ENCODE results near the gene ANKRD11. TPM values are rescaled to one million over a fixed set of nuclear protein-coding genes. Genes with fewer than 3 reads are reported as not detected.

The ANKRD11 gene
- polyA plus RNA-seq, 1 donor (not counting 4 experiments of a cell fraction or from before 2014, with no cell fraction given), result 30.1 TPM

DNA sequence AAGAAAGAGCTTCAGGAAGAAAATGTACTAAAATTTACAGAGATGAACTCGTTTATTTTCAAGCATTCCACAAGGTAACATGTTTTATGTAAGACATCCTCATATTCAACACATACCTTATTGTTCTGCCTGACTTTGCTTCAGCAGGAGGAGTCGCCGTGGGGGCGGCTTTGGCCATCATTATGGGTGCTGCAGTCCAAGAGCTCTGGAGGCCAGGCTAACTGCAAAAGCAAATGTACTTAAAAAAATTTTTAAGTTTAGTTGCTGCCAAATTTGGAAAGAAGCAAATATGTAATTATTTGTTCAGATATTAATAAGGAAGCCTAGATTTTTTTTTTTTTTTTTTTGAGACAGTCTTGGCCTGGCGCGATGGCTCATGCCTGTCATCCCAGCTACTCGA, 13.7 kb upstream of the ANKRD11 start:
- dilution Hi-C loops (cut with MboI; ENCODE audit: extremely low pct_ligation_motif_present, low sequenced_read_pairs), result no loop called here
- no peak for DNase-seq (ENCODE audit: low read depth, low spot score)
- H2AFZ ChIP-seq (ENCODE audit: control insufficient read depth, low read length), result no peak overlapping the region
- no peak overlapping the region for H3K9ac ChIP-seq (ENCODE audit: control insufficient read depth, extremely low read depth, insufficient read depth, low read length)
- H3K79me2 ChIP-seq (ENCODE audit: control insufficient read depth, insufficient read depth, low read length), result peaks cover 21% of the 10 kb centered on the region
- H3K27me3 ChIP-seq (ENCODE audit: control insufficient read depth, extremely low read depth, insufficient read depth, low read length), result no peaks in the 10 kb centered on the region
- no peak for TF ChIP-seq CTCF (optimal IDR thresholded peaks at IDR 0.05 in 1 of 3, IDR thresholded peaks at IDR 0.05 in 1 of 3, conservative IDR thresholded peaks at IDR 0.05 in 1 of 3; ENCODE audit: extremely low read depth in 1 of 3, insufficient read depth in 2 of 3, low read length in 3 of 3)
- no peak for TF ChIP-seq EZH2 (IDR thresholded peaks at IDR 0.05; ENCODE audit: low read length)
- no peaks in the 10 kb centered on the region for H4K20me1 ChIP-seq (ENCODE audit: control insufficient read depth, extremely low read depth, insufficient read depth, low read length)
- H3K27ac ChIP-seq (ENCODE audit: control insufficient read depth, insufficient read depth, low read length), result no peak overlapping the region
- no peak overlapping the region for H3K4me2 ChIP-seq (ENCODE audit: control insufficient read depth, extremely low read depth, insufficient read depth, low read depth, low read length)
- H3K9me1 ChIP-seq (ENCODE audit: control insufficient read depth, extremely low read depth, insufficient read depth, low read length), result no peaks in the 10 kb centered on the region
- peaks cover 0 to 4% of the 10 kb centered on the region in 2 experiments for H3K36me3 ChIP-seq (ENCODE audit: control insufficient read depth in 2 of 2, extremely low read depth in 1 of 2, insufficient read depth in 2 of 2, low read length in 2 of 2)
- H3K4me3 ChIP-seq (ENCODE audit: control insufficient read depth in 2 of 3, extremely low read depth in 1 of 3, insufficient read depth in 2 of 3, low read depth in 1 of 3, low read length in 3 of 3), result no peak overlapping the region
- FAIRE-seq, result no peak
- H3K4me1 ChIP-seq (ENCODE audit: control insufficient read depth, extremely low read depth, insufficient read depth, low read length), result peaks cover 35% of the 10 kb centered on the region
- H3K9me3 ChIP-seq (ENCODE audit: control insufficient read depth, low read depth, low read length), result no peaks in the 10 kb centered on the region

- H2AFZ ChIP-seq (ENCODE audit: control insufficient read depth, low read length), result no peak overlapping the region
- H3K4me1 ChIP-seq (ENCODE audit: control insufficient read depth, extremely low read depth, insufficient read depth, low read length), result peaks cover 32% of the 10 kb centered on the region
- H4K20me1 ChIP-seq (ENCODE audit: control insufficient read depth, extremely low read depth, insufficient read depth, low read length), result no peaks in the 10 kb centered on the region
- H3K36me3 ChIP-seq (ENCODE audit: control insufficient read depth in 2 of 2, extremely low read depth in 1 of 2, insufficient read depth in 2 of 2, low read length in 2 of 2), result peaks cover 0 to 4% of the 10 kb centered on the region in 2 experiments
- TF ChIP-seq EZH2 (IDR thresholded peaks at IDR 0.05; ENCODE audit: low read length), result no peak
- TF ChIP-seq CTCF (optimal IDR thresholded peaks at IDR 0.05 in 1 of 3, IDR thresholded peaks at IDR 0.05 in 1 of 3, conservative IDR thresholded peaks at IDR 0.05 in 1 of 3; ENCODE audit: extremely low read depth in 1 of 3, insufficient read depth in 2 of 3, low read length in 3 of 3), result no peak
- peak overlapping the region; percentile 18 for H3K4me2 ChIP-seq (ENCODE audit: control insufficient read depth, extremely low read depth, insufficient read depth, low read depth, low read length)
- no peaks in the 10 kb centered on the region for H3K9me3 ChIP-seq (ENCODE audit: control insufficient read depth, low read depth, low read length)
- H3K79me2 ChIP-seq (ENCODE audit: control insufficient read depth, insufficient read depth, low read length), result peaks cover 5% of the 10 kb centered on the region
- H3K27ac ChIP-seq (ENCODE audit: control insufficient read depth, insufficient read depth, low read length), result peak overlapping the region; percentile 50
- DNase-seq (ENCODE audit: low read depth, low spot score) (peak; percentile 90), FAIRE-seq (no peak)
- H3K9me1 ChIP-seq (ENCODE audit: control insufficient read depth, extremely low read depth, insufficient read depth, low read length), result no peaks in the 10 kb centered on the region
- dilution Hi-C loops (cut with MboI; ENCODE audit: extremely low pct_ligation_motif_present, low sequenced_read_pairs), result no loop called here
- no peak overlapping the region for H3K4me3 ChIP-seq (ENCODE audit: control insufficient read depth in 2 of 3, extremely low read depth in 1 of 3, insufficient read depth in 2 of 3, low read depth in 1 of 3, low read length in 3 of 3)
- no peaks in the 10 kb centered on the region for H3K27me3 ChIP-seq (ENCODE audit: control insufficient read depth, extremely low read depth, insufficient read depth, low read length)
- peak overlapping the region; percentile 45 for H3K9ac ChIP-seq (ENCODE audit: control insufficient read depth, extremely low read depth, insufficient read depth, low read length)
Observed at GRCh38 chr16:89502081-89502843, 11.9 kb upstream of the ANKRD11 start.
